Endothelial cell (in vitro differentiated cells): ENCODE measurements around the gene KCNH8. TPM values are rescaled to one million over a fixed set of nuclear protein-coding genes. Genes with fewer than 3 reads are reported as not detected.

Source experiments
- DNase-seq: peaks from one replicate; pipeline ENCODE4 v3.0.0; 2021; ENCODE audit warnings: low spot score
- H3K27ac Mint-ChIP-seq: one replicate; pipeline ENCODE4 v1.8.0; 2021; ENCODE audit warnings: mixed read lengths, inconsistent platforms; ENCODE audit not compliant: unreplicated experiment
- H3K27me3 Mint-ChIP-seq: one replicate; pipeline ENCODE4 v1.8.0; 2021; ENCODE audit warnings: mild to moderate bottlenecking, moderate library complexity, mixed read lengths, inconsistent platforms; ENCODE audit not compliant: unreplicated experiment
- H3K36me3 Mint-ChIP-seq: one replicate; pipeline ENCODE4 v1.8.0; 2021; ENCODE audit warnings: mild to moderate bottlenecking, low read depth, mixed read lengths, inconsistent platforms; ENCODE audit not compliant: unreplicated experiment
- H3K4me1 Mint-ChIP-seq: one replicate; pipeline ENCODE4 v1.8.0; 2021; ENCODE audit warnings: mild to moderate bottlenecking, mixed read lengths, inconsistent platforms; ENCODE audit not compliant: unreplicated experiment
- H3K4me3 Mint-ChIP-seq: one replicate; pipeline ENCODE4 v1.8.0; 2021; ENCODE audit warnings: mild to moderate bottlenecking, mixed read lengths, inconsistent platforms; ENCODE audit not compliant: unreplicated experiment
- H3K9me3 Mint-ChIP-seq: one replicate; pipeline ENCODE4 v1.8.0; 2021; ENCODE audit warnings: mixed read lengths, inconsistent platforms; ENCODE audit not compliant: unreplicated experiment
- total RNA-seq: library from RNA; stranded (reverse); fragmentation: NEBNext Ultra II Directional; extraction: Animal tissue kit (Norgen Biotek cat#: 25700); gene quantifications from one replicate; pipeline ENCODE4 v1.2.1, GENCODE V29; 2021; ENCODE audit not compliant: unreplicated experiment
- TF ChIP-seq, protein P1 (sequence below): fragments of 200-600 bp; sonication (generic); IDR thresholded peaks from one replicate; pipeline ENCODE4 v1.5.0; 2021; ENCODE audit warnings: antibody characterized with exemption; ENCODE audit not compliant: unreplicated experiment

The KCNH8 gene
- total RNA-seq, 1 donor from 2014 or later = 1.3 TPM

DNA sequence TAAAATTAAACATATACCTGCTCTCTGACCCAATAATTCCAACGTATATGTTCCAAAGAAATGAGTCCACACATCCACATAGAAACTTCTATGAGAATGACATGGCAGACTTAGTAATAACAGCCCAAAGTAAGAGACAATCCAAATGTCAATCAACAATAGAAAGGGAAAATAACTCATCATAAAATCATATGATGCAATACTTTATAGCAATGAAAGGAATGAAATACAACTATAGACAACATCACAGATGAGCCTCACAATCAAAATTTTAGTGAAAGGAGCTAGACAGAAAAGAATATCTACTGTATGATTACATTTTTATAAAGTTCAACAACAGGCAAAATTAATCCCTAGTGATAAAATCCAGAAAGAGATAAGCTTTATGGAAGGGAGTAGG, 23.6 kb upstream of the KCNH8 start:
- Mint-ChIP-seq H3K4me1 (no peaks in the 10 kb centered on the region), H3K27me3 (no peaks in the 10 kb centered on the region), H3K9me3 (no peaks in the 10 kb centered on the region)

DNA sequence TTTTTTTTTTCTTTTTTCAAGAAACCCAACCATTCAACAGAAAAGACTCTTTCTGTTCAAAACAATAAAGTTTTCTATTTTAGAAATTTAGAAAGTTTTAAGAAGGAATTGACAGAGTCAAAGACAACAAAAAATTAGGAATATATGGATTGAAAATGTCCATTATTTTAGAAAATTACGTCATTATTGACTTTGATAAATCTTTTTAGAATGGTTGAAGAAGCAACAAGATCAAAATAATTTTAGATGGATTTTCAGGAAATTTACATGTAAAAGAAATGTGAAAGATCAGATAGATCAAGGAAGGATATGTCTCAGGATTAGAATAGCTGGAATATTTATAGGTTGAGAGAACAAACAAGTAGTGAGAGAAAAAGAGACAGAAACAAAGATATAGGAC, 8.4 kb upstream of the KCNH8 start:
- Mint-ChIP-seq H3K4me3 (no peak overlapping the region), H3K27ac (no peak overlapping the region), H3K36me3 (no peaks in the 10 kb centered on the region), H3K27me3 (no peaks in the 10 kb centered on the region), H3K9me3 (no peaks in the 10 kb centered on the region), H3K4me1 (no peaks in the 10 kb centered on the region)
- TF ChIP-seq, protein P1, sequence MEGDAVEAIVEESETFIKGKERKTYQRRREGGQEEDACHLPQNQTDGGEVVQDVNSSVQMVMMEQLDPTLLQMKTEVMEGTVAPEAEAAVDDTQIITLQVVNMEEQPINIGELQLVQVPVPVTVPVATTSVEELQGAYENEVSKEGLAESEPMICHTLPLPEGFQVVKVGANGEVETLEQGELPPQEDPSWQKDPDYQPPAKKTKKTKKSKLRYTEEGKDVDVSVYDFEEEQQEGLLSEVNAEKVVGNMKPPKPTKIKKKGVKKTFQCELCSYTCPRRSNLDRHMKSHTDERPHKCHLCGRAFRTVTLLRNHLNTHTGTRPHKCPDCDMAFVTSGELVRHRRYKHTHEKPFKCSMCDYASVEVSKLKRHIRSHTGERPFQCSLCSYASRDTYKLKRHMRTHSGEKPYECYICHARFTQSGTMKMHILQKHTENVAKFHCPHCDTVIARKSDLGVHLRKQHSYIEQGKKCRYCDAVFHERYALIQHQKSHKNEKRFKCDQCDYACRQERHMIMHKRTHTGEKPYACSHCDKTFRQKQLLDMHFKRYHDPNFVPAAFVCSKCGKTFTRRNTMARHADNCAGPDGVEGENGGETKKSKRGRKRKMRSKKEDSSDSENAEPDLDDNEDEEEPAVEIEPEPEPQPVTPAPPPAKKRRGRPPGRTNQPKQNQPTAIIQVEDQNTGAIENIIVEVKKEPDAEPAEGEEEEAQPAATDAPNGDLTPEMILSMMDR = no peak
- DNase-seq = no peak

More for the DNA sequence above, 23.6 kb upstream of the KCNH8 start:
- Mint-ChIP-seq H3K4me3 (no peak overlapping the region), H3K27ac (no peak overlapping the region), H3K36me3 (no peaks in the 10 kb centered on the region)
- no peak for DNase-seq
- TF ChIP-seq, protein P1 = no peak

- peaks cover 7% of the 10 kb centered on the region for H3K36me3 Mint-ChIP-seq
- DNase-seq = peak; percentile 83
- TF ChIP-seq, protein P1 = no peak
- H3K4me3 Mint-ChIP-seq = peak overlapping the region; percentile 96
- H3K27ac Mint-ChIP-seq = peak overlapping the region; percentile 82
- peaks cover 14% of the 10 kb centered on the region for H3K27me3 Mint-ChIP-seq
- peaks cover 14% of the 10 kb centered on the region for H3K4me1 Mint-ChIP-seq
- no peaks in the 10 kb centered on the region for H3K9me3 Mint-ChIP-seq
Measured at GRCh38 chr3:19146685-19147650, 1.3 kb upstream of the KCNH8 start.

- peaks cover 14% of the 10 kb centered on the region for H3K4me1 Mint-ChIP-seq
- H3K4me3 Mint-ChIP-seq = peak overlapping the region; percentile 98
- peaks cover 7% of the 10 kb centered on the region for H3K36me3 Mint-ChIP-seq
- H3K27me3 Mint-ChIP-seq = peaks cover 14% of the 10 kb centered on the region
- TF ChIP-seq, protein P1 = no peak
- no peaks in the 10 kb centered on the region for H3K9me3 Mint-ChIP-seq
- DNase-seq = no peak
- H3K27ac Mint-ChIP-seq = peak overlapping the region; percentile 84
Measured at GRCh38 chr3:19148768-19149091, 420 bp downstream of the KCNH8 start.

DNA sequence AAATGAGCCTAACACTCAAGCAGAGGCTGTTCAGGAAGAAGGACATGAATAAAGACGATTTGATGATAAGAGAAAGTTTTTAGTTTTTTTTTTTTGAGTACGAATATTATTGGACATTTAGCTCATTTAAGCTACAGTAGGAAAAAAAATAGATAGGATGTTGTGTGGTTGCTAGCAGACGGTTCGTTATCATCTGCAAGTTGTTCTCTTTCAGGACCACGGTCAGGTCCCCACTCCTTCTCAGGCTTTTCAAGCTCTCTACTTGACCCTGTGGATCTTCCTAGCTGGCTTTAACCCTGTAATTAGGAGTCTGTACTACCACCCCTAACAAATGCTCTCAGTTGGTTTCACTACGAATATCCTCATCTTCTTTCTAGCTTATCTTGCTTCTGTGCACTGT, 1.1 kb downstream of the KCNH8 start:
- H3K27me3 Mint-ChIP-seq = peaks cover 14% of the 10 kb centered on the region
- H3K4me3 Mint-ChIP-seq = no peak overlapping the region
- H3K27ac Mint-ChIP-seq = no peak overlapping the region
- H3K4me1 Mint-ChIP-seq = peaks cover 14% of the 10 kb centered on the region
- H3K9me3 Mint-ChIP-seq = no peaks in the 10 kb centered on the region
- TF ChIP-seq, protein P1 = no peak
- peaks cover 7% of the 10 kb centered on the region for H3K36me3 Mint-ChIP-seq
- peak; percentile 57 for DNase-seq
